ENCODE results near the gene KLF18.
"Not testable (repeated sequence)": the region's sequence is repeated elsewhere in the genome, so short reads cannot be mapped to it uniquely, and the experiment has no call there.

The KLF18 gene

GRCh38 chr1:44120398-44120949 lies 21.0 kb downstream of the KLF18 start:
- no peak for DNase-seq (ENCODE audit: low read depth in 2 of 2)

GRCh38 chr1:44119525-44119924 lies 21.9 kb downstream of the KLF18 start:
- no peak for DNase-seq (ENCODE audit: low read depth in 2 of 2)

DNA sequence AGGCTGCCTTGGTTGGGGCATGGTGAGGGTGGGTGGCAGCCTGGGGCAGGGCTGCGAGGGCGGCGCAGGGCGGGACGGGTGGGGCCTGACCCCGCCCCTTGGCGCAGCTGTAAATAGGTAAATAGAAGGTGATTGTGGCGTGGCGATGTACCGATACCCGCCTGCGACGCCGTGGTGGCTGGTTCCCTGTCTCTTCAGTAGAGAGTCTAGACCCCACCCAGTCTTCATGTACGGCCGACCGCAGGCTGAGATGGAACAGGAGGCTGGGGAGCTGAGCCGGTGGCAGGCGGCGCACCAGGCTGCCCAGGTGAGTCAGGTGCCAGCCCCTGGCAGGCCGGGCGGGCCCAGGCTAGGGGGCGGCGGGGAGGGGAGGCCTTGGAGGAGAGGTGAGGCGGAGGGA lies 22.7 kb downstream of the KLF18 start, which contains the start of gene KLF17:
Gene KLF17 (plus strand): TSS at position 140 of the 400 bp plus-strand sequence. CDS start 87 bp downstream, at position 227.
- DNase-seq (ENCODE audit: low read depth in 2 of 2): no peak

- DNase-seq (ENCODE audit: low read depth in 2 of 2): not testable (repeated sequence)
Measured at GRCh38 chr1:44117272-44117671, 24.2 kb downstream of the KLF18 start.

DNA sequence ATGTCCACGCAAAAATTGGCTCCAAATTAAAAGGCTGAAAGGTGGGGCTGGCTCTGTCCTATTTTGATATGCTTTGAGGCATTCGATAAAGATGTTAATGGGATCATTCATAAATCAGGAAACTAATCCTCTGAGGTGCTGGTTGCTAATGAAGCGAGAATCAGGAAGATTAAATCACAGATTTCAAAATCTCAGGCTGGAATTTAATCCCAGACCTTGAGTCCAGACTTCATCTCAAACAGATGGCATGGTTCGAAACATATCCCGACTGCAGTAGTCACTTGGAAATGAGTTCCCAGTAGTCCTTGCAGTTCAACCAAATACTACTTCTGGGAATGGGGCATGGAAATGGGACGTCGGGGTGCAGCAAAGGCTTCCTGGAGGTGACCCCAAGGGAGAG lies 27.3 kb downstream of the KLF18 start:
- DNase-seq (ENCODE audit: low read depth in 2 of 2): no peak

- DNase-seq (ENCODE audit: low read depth in 2 of 2): no peak
Measured at GRCh38 chr1:44113095-44113609, 28.3 kb downstream of the KLF18 start.

- DNase-seq (ENCODE audit: low read depth in 2 of 2): no peak
Measured at GRCh38 chr1:44112486-44112885, 28.9 kb downstream of the KLF18 start.

- DNase-seq (ENCODE audit: low read depth in 2 of 2): no peak
Measured at GRCh38 chr1:44111861-44112260, 29.6 kb downstream of the KLF18 start.

- DNase-seq (ENCODE audit: low read depth in 2 of 2): no peak
Measured at GRCh38 chr1:44110916-44111315, 30.5 kb downstream of the KLF18 start.

- no peak for DNase-seq (ENCODE audit: low read depth in 2 of 2)
Measured at GRCh38 chr1:44108971-44109370, 32.5 kb downstream of the KLF18 start.

DNA sequence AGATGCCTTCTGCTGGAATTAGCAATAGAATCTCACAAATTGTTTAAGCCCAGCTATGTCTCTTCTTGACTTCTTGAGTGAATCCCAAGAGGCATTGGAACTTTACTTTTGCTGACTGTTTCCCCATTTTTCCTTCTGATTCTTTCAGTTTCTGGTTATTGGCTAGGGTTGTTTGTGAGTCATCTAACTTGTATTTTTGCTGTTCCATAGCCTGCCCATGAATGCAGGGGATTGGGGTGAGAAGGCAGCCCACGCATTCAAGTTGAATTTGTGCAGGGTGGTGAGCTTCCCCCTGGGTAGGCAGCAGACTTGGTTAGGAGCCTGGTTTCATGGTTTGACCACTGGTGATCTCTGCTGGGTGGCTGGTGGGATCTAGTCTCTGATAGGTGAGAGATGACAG lies 33.2 kb downstream of the KLF18 start:
- no peak for DNase-seq (ENCODE audit: low read depth in 2 of 2)

GRCh38 chr1:44105810-44106209 lies 35.6 kb downstream of the KLF18 start:
- DNase-seq (ENCODE audit: low read depth in 2 of 2): no peak

- DNase-seq (ENCODE audit: low read depth in 2 of 2): no peak
Measured at GRCh38 chr1:44103270-44104131, 37.9 kb downstream of the KLF18 start.

DNA sequence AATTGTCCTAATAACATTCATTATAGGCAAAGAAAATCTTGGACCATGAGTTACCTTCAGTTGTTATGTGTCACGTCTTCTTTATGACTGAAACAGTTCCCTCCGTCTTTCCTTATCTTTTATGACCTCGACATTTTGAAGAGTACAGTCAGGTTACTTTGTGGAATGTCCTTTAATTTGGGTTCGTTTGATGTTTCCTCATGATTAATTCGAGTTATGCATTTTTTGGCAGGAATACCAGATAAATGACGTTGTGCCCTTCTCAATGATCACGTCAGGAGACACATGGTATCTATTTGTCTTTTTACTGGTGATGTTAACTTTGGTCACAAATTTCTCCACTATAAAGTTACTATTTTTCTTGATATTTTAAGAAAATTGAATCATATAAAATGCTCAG lies 40.1 kb downstream of the KLF18 start:
- no peak for DNase-seq (ENCODE audit: low read depth in 2 of 2)

DNA sequence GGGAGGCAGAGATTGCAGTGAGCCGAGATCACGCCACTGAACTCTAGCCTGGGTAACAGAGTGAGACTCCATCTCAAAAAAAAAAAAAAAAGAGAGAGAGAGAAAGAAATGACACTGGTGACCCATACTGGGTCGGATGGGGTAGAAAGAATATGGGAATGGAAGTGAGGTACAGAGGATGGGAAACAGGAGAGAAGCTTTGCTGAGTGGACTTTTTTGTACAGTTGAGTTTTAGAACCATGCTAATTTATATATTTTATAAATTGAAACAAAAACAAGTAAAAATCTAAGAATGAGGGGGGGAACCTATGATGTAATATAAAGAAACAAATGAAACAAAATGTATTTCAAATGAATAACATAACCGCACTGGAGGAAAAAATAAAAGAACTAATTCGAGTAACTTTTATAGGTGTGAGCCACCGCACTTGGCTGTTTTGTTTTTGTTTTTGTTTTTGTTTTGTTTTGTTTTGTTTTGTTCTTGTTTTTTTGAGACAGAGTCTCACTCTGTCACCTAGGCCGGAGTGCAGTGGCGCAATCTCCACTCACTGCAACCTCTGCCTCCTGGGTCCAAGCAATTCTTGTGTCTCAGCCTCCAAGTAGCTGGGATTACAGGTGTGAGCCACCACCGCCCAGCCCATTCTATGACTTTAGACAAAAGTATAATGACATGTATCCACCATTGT lies 41.1 kb downstream of the KLF18 start:
- no peak for DNase-seq (ENCODE audit: low read depth in 2 of 2)

GRCh38 chr1:44094047-44094446 lies 47.4 kb downstream of the KLF18 start:
- DNase-seq (ENCODE audit: low read depth in 2 of 2): no peak

GRCh38 chr1:44090429-44091252 lies 50.8 kb downstream of the KLF18 start:
- DNase-seq (ENCODE audit: low read depth in 2 of 2): no peak

DNA sequence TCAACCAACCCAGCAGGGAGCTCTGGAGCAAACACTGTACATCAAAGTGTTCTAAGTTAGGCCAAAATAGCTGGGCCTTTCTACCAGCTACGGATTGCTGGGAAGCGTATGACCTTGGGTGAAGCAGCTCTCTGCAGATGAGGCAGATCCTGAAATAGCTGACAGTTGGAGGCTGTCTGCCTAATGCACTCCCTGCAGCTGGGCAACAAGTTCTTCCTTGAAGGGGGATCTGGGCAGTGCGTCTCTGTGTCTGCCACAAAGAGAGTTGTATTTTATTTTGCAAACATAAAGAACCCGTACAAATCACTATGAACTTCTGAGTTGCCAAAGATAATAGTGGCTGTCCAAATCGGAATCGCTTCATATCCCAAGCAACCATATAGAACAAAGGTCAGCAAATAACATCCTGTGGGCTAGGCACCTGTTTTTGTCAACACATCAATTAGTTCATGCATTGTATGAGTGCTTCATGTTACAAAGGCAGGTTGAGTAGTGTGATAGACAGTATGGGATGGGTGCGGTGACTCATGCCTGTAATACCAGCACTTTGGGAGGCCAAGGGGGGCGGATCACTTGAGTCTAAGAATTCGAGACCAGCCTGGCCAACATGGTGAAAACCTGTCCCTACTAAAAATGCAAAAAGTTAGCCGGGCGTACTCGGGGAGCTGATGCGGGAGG lies 51.9 kb downstream of the KLF18 start:
- no peak for DNase-seq (ENCODE audit: low read depth in 2 of 2)

All from stimulated activated CD8-positive, alpha-beta memory T cell treated with anti-CD3 and anti-CD28 coated beads, Interleukin-7, amount 100 ng/mL, for 1 hour (primary cell).